Left colon (tissue), 2 donors: ENCODE data around the gene CFAP54. TPM values are rescaled to one million over a fixed set of nuclear protein-coding genes. Genes with fewer than 3 reads are reported as not detected.
"Not testable (repeated sequence)": the region's sequence is repeated elsewhere in the genome, so short reads cannot be mapped to it uniquely, and the experiment has no call there.

Source experiments
- ATAC-seq: fragments of 200-7000 bp; cut with Tn5 transposase; one replicate; pipeline ENCODE4 v1.9.1; 2020; ENCODE audit warnings: mild to moderate bottlenecking, moderate library complexity
- DNase-seq, 2 donors: peaks; one replicate each; pipeline ENCODE4 v3.0.0-alpha.2; 2020
- intact Hi-C, 2 donors: fragments of 100-400 bp; cut with DNase I in 1 of 2; cut with micrococcal nuclease in 1 of 2; formaldehyde crosslinking; loops; one replicate each; pipeline versions ENCODE4 v1.11.2 to v1.14.0; 2022; cut with DNase I, micrococcal nuclease
- total RNA-seq, 2 donors: library from RNA; stranded (reverse); fragmentation: NEBNext Ultra II Directional; extraction: Animal tissue kit (Norgen Biotek cat#: 25700); gene quantifications; one replicate each; pipeline ENCODE4 v1.2.1, GENCODE V29; 2021
- donor health status: DM: no; HTN: no; CAD: no.
- donor health status: DM: yes; HTN: yes; CAD: no.

Gene CFAP54
- total RNA-seq, 2 donors from 2014 or later = 0.53 to 0.64 TPM

DNA sequence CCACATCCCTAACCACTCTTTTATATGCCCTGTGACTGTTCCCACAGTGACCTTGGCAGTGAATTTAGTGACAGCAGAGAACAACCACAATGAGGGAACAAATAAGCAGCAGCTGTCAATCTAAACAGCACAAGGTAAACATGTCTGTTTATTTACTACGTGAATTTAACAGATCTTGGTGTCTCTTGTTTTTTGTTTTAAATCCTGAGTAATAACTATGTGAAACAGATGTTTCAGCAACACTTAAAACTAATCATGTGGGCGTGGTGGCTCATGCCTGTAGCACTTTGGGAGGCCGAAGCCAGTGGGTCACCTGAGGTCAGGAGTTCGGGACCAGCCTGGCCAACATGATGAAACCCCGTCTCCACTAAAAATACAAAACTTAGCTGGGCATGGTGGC, 17.0 kb upstream of the CFAP54 start:
- no peak for ATAC-seq
- intact Hi-C loops = no loop called here
- no peak for DNase-seq

DNA sequence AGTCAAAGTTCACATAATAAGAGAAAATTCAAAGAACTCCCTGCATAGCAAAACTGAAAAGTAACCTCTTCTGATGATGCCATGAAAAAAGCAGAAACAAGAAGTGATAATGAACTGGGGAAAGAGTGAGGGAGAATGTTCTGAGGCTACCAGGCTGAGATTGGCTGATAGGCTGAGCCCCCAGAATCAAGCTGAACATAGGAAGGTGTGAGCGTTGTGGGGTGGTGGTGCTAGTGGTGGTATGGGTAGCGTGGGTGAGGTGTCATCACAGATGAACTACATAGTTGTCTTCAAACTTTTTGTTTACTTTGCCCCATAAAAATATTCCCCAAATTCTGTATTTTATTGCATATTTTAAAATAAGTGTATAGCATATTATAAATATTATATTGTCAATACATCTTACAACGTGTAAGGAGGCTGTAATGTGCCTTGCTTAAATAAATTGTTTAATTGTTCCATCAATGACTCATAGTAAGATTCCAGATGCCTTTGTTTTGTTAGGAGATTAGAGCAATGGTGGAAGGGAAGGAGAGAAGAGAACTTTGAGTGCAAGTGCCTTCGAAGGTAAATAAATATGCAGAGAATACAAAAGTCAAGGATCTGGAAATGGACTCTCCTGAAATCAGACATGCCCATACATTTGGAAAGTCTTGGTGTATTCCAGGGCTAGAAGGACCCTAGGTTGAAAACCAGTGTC, 15.8 kb upstream of the CFAP54 start:
- ATAC-seq = no peak

DNA sequence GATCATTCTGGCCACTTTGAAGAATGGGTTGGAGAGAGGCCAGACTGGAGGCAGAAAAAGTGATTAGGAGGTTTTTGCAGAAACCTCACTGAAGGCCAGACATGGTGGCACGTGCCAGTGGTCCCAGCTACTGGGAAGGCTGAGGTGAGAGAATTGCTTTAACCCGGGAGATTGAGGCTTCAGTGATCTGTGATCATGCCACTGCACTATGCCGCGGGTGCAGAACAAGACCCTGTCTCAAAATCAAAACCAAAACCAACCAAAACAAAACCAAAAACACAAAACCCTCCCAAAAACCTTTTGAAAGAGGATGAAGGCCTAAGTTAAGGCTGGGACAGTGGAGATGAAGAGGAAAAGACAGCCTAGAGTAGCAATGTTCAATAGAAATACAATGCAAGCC, 15.2 kb upstream of the CFAP54 start:
- no peak for ATAC-seq
- intact Hi-C loops = no loop called here
- DNase-seq = no peak

More for the DNA sequence above, 15.8 kb upstream of the CFAP54 start:
- intact Hi-C loops = no loop called here
- no peak for DNase-seq

DNA sequence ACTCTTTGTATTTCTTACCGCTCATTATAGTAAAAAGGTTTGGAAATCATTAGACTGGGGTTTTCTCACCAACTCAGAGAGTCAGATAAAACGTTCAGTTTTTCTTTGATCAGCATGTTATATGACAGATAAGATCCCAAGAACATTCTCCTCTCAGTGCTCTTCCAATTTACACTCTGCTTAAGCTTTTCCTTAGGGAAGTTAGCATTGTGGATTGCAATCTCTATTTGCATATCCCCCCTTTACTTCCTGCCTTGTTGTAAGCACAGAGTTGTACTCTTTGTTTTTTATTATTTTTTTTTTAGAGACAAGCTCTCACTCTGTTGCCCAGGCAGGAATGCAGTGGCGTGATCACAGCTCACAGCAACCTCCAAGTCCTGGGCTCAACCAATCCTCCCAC, 11.4 kb upstream of the CFAP54 start:
- no peak for DNase-seq
- intact Hi-C loops = no loop called here
- no peak for ATAC-seq

DNA sequence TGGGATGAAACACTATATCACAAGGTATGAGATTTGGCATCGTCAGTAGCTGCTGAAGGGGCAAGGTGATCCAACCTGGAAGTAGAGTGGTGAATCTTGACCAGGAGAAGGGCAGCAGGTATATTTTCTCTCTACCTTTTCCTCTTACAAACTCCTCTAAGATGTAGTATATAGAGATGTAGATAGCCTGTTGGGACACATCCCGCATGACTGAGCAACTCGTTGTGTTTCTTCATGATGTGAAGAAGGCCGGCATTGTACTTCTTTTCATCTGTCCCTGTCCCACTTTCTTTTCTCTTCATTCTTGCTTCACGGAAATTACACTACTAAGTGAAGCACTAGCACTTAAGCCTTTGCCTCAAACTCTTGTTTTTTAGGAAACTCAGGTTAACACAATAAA, 7.3 kb upstream of the CFAP54 start:
- no peak for ATAC-seq
- DNase-seq = no peak
- intact Hi-C loops = no loop called here

DNA sequence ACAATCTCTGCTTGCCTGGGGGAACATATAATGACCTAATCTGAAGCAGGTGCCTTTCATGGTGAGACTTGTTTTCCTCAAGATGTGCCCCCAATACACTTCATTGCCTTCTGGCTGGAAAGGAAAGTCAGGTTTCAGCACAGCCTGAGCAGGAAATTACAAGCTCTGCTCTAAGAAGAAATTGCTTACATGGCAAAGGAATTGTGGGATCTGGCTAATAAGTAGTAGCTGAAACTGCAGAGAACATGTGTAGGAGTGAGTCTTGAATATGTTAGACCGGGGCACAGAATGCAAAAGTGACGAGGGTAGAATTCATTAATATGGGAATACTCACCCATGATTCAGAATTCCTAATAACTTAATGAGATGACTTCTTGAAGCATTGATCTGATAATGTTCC, 6.3 kb upstream of the CFAP54 start:
- no peak for DNase-seq
- intact Hi-C loops = no loop called here
- no peak for ATAC-seq

DNA sequence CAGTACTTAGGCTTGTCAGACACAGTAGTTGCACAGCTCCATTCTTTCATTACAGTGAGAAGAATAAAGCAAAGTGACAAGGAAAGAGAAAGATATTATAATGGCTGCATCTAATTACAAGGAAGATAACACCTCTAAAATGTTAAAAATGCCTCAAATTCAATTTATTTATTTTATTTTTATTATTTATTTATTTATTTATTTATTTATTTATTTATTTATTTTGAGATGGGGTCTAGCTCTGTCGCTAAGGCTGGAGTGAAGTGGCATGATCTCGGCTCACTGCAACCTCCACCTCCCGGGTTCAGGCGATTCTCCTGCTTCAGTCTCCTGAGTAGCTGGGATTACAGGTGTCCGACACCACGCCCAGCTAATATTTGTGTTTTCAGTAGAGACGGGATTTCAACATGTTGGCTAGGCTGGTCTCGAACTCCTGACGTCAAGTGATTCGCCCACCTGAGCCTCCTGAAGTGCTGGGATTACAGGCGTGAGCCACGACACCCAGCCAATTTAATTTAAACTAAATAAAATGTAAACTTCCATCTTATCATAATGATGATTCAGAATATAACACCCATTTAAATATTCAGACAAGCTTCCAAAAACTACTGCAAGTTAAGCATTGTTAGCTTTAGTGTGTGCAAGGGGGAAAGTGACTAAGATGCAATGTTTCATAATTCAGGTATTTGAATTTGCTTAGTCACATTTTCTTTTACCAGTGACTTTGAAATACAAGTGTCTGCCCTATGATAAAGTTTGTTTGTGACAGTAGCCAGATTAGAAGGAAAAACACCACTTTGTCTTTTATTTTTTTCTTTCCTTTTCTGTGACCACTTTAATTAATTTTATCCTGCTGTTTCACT, 2.4 kb upstream of the CFAP54 start:
- ATAC-seq (no peak), DNase-seq (no peak)
- intact Hi-C loops = no loop called here

DNA sequence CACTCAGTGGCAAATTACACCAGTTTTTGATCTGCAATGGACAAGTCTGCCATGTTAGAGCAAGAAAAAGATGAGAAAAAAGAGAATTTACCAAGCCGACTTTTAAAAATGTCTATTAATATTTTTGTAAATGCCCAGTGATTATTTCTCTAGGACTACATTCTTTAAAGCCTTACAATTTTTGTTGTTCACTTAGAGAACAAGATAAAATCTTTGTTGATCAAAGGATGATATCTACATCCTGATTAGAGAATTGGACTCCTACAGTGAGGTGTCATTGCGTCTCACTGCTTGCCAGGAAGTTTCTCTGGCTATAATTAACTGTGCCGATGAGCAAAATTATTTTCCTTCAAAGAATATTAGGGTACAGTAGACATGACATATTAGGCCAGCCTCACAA, 1.7 kb upstream of the CFAP54 start:
- DNase-seq (no peak), ATAC-seq (no peak)
- intact Hi-C loops = no loop called here

DNA sequence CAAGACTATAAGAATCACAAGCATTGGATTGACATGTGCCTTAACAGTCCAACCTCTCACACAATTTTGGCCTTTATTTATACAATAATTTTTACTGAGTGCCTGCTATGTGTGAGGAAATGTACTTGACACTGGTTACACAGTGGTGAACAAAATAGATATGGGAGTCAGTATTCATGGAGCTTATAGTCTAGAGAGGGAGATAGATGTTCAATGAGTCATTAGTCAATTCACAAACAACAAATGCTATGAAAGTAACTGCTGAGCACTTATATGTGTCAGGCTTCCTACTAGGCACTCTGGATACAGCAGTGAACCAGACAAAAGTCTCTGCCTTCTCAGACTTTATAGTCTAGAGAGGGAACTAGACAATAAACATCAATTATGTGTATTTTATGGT, 3.7 kb downstream of the CFAP54 start:
- intact Hi-C loops = no loop called here
- ATAC-seq (no peak), DNase-seq (no peak)

DNA sequence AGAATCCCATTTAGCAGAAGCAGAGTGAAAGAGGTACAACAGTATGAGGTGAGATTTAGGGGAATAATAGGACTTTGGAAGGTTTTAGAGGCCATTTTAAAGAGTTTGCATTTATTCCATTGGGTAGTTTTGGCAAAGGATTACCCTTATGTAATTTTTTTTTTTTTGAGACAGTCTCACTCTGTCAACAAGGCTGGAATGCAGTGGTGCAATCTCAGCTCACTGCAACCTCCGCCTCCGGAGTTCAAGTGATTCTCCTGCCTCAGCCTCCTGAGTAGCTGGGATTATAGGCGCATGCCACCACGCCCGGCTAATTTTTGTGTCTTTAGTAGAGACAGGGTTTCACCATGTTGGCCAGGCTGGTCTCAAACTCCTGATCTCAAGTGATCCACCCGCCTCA, 4.8 kb downstream of the CFAP54 start:
- DNase-seq, ATAC-seq, intact Hi-C loops: not testable (repeated sequence)

DNA sequence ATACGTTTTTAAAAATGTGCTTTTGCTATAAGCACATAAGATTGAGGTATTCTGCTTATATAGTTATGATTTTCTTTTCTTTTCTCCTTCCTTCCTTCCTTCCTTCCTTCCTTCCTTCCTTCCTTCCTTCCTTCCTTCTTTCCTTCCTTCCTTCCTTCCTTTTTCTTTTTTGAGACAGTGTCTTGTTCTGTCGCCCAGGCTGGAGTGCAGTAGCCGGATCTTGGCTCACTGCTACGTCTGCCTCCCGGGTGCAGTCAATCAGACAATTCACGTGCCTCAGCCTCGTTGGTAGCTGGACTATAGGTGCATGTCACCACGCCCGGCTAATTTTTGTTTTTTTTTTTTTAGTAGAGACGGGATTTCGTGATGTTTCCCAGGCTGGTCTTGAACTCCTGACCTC, 5.8 kb downstream of the CFAP54 start:
- ATAC-seq (no peak), DNase-seq (no peak)
- intact Hi-C loops = no loop called here

DNA sequence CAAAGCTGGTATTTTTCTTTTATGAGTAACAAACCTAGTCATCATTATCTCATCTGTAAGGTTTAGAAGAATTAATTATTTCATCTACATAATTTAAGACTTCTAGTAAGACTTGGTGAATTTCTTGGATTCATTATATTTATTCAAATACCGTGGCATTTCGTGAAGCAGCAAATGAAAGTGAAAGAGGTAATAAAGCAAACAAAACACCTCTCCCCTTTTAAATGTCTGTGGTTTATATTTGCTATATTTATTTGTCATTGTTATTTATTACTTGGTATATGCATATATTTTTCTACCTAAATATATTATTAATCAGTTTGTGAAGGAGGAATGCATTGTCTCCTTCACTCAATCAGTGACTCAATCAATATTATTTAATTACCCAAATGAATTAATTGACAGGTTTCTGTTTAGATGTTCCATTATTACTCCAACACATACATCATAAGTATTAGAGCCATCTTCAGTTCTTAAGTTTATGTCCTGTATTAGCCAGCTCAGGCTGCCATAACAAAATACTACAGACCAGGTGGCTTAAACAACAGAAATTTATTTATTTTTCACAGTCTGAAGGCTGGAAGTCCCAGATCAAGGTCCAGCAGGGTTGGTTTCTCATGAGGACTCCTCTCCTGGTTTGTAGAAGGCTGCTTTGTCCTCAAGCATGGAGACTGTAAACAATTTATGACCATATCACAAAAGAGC, 6.6 kb downstream of the CFAP54 start:
- ATAC-seq (no peak), DNase-seq (no peak)

DNA sequence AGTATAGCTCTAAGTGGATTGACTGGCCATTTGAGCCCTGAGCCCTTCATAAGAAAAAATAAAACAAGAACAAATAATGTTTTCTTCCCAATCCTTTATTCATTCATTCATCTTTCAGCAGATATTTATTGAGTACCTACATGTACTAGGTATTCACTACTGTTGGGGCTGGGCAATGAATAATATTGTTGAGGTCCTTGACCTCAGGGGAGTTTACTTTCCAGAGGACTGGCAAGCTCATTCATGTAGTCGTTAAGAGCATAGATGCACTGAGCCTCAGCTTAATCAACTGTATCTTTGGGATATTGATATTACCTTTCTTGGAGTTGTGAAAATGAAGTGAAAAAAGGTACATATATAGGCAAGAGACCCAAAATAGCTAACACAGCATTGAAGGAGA, 7.6 kb downstream of the CFAP54 start:
- ATAC-seq (no peak), DNase-seq (no peak)
- intact Hi-C loops = no loop called here

More for the DNA sequence above, 6.6 kb downstream of the CFAP54 start:
- intact Hi-C loops = no loop called here

DNA sequence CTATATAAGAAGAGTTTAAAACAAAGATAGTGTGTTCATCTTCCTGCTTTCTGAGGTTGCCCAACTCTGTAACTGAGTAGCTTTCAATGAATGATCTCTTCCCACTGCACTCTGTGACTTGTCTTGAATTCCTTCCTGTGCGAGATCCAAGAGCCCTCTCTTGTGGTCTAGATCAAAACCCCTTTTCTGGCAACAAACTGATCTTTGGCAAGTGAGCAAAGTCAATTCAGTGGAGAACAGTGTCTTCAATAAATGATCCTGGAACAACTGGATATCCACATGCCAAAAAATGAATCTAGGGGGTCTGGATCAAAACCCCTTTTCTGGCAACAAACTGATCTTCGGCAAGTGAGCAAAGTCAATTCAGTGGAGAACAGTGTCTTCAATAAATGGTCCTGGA, 8.5 kb downstream of the CFAP54 start:
- DNase-seq (no peak), ATAC-seq (no peak)
- intact Hi-C loops = no loop called here

DNA sequence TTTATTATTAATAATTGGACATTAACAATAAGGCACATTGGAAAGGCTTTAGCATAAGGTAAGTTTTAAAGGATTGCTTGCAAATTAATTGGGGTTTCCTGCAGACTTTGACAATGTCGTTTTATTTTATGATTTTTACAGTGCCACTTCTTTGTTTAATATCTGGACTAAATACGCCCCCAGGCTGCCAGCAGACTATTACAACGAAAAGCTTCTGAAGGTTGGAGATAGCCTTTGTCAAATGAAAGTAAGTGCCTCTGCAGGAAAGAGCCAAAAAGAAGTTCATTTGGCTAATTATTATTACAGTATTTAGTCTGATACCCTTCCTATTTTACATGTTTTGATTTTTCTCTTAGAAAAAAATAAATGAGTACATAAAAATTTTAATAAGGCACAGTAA, 11.3 kb downstream of the CFAP54 start:
- DNase-seq (no peak), ATAC-seq (no peak)
- intact Hi-C loops = loop anchor here in 1 of 2 donors (10.0 kb wide), 1 partner anchor 96 kb away; the partner anchor contains the start of gene CDK17

DNA sequence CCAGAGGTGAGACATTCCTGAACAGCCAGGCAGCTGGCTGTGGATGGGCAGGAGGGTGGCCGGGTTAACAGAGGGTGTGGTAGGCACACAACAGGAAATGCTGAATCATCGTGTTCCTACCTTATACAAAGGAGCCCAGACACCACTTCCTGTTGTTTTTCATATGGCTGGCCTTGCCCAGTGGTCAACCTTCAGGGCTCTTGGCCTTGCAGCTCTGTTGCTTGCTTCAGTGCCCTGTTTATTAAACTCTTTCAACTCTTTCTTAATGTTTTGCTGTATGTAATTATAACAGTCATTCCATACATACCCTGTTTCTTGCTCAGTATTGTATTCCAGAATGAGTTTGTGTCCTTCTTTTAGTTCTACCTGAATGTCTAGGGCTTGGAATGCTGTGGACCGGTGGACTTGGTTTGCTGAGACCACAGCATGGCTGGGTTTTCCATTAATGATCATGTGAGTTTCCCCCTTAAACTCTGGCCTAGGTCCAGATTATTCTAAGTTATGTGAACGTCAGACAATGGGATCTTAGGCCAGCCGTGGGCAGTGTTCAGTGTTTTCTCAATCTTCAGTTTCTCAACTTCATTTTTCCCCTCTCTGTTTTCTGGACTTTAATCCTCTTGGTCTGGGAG, 11.9 kb downstream of the CFAP54 start:
- peak; percentile 22 to 51 for DNase-seq
- intact Hi-C loops = loop anchor here in 1 of 2 donors (10.0 kb wide), 1 partner anchor 96 kb away; the partner anchor contains the start of gene CDK17

DNA sequence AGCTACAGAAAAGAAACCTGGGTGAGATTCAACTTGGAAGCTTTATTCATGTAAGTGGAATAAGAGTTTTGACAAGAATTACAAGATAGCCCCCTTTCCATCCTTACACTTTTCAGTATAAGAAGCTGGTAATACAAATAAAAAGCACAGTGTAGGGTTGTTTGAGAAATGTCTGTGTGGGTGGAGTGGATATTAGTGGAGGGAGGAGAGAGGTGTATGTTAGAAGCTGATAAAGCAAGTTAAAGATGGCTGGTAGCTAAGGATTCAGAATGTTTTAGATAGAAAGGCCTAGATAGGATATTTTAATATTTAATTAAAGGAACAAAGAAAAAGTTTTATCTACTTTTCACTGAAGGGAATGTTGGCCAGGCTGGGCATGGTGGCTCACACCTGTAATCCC, 12.5 kb downstream of the CFAP54 start:
- DNase-seq (no peak), ATAC-seq (no peak)
- intact Hi-C loops = loop anchor here in 1 of 2 donors (10.0 kb wide), 1 partner anchor 97 kb away; the partner anchor contains the start of gene CDK17

More for the DNA sequence above, 11.9 kb downstream of the CFAP54 start:
- ATAC-seq = peak; percentile 98

DNA sequence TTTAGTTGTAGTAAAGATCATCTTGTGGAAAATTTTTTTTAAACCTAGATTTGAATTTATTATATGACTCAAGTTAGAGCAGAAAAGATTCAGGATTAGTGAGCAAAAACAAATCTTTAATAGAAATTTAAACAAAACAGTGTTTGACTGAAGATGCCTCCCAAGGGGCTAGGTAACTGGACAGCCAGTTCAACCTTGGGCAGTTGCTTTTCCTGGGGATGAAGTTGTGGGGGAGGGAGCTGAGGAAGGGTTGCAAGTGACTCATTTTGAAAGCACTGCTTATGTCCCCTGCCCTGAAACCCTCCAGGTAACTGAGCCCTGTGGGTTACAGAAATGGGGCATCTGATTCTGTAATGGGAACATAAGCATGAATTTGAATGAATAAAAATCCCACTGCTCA, 13.1 kb downstream of the CFAP54 start:
- intact Hi-C loops = loop anchor here in 1 of 2 donors (10.0 kb wide), 1 partner anchor 98 kb away; the partner anchor contains the start of gene CDK17
- DNase-seq = peak in 1 of 2 donors; percentile 30
- ATAC-seq = no peak
